ENCODE data around the gene GRB10.
A peak's percentile ranks its signal among the peaks of the same experiment; 100 is the strongest.

The GRB10 gene

DNA sequence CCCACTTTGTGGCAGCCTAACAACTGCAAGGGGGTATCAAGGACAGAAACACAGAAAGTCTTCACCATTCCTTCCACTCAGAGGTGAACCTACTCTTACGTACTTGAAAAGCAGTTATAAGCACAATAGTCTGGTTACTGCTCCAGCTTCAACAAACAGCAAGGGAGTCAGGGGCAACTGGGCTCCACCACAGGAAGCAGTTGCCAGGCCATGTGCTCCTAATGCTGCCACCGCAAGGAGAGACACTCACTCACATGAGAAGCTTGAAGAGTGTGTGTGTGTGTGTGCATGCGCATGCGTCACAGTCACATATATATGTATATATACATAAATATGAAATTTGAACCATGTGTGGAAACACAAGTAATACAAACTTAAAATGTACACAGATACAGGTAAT is 65.5 kb downstream of the GRB10 start:
- DNase-seq: no peak

DNA sequence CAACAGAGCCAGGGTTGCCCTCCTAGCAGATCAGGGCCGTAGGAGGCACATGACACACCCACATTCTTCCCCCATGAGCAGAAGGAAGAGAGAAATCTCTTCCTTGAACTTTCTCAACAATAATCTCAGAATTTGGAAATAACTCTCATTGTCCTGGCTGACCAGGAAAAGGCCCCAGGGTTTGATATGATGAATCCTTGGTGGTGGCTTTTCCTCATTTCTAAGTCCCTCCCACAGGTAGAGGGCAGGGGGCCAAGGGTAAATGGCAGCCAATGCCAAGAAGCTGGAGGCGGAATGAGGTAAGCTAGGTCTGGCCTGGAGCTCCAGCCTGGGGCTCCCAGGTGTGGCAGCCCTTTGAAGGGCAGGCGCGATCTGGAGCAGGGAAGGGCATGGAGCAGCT is 67.8 kb downstream of the GRB10 start:
- no peak for DNase-seq

DNA sequence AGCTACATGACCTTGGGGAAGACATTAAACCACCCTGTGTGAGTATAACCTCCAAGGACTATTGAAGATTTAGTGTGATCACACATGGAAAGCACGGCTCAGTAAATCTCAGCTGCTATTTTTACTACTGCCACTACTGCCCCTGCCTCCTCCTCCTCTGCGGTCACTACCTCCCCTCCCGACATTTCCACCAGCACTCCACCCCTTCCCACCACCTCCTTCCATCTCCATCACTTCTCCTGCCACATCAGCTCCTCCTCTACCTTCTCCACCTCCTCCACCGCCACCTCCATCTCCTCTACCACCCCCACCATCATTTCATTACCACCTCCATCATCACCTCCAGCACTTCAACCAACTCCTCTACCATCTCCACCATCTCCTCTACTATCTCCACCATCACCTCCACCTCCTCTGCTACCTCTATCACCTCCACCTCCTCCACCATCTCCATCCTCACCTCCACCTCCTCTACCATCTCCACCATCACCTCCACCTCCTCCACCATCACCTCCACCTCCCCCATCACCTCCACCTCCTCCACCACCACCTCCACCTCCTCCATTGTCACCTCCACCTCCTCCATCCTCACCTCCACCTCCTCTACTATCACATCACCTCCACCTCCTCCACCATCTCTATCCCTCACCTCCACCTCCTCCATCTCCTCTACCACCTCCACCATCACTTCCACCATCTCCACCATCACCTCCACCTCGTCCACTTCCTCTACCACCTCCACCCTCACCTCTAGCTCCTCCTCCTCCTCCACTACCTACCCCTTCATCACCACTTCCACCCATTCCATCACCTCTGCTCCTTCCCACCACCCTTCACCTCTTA is 69.4 kb downstream of the GRB10 start:
- no peak for DNase-seq

DNA sequence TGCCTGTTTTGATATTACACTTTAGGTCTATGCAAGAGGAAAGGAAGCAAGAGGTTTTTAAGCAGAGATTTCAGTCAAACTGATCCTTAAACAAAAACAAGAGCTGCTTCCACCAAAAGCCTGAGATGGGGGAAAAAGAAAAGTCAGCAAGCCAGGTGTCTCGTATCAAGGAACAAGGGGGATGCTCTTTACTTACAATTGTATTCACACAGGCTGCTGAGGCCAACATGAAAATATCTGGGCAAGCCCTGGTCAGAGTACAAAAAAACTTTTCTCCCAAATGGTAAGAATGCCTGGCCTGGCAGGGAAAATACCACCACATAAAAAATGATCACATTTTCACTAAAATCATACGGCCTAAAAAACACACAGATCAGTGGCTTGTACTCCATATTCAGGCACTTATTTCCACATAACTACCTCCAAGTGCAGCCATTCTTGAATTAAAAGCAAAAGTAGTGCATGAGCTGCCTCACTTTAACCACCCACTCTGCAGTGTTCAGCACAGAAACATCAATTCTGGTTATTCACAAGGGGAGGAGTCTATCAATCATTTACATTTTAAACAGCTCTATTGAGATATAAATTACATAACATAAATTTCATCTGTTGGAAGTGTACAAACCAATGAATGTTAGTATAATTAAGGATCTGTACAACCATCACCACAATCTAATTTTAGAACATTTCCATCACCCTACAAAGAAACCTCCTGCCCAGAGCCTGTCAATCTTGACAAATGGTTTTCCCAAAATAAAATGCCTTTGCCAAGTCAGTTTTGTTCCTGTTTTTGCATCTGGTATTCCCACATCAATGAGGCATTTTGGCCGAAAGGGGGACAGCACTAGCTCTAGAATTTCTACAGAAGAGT is 70.2 kb downstream of the GRB10 start:
- DNase-seq: no peak

DNA sequence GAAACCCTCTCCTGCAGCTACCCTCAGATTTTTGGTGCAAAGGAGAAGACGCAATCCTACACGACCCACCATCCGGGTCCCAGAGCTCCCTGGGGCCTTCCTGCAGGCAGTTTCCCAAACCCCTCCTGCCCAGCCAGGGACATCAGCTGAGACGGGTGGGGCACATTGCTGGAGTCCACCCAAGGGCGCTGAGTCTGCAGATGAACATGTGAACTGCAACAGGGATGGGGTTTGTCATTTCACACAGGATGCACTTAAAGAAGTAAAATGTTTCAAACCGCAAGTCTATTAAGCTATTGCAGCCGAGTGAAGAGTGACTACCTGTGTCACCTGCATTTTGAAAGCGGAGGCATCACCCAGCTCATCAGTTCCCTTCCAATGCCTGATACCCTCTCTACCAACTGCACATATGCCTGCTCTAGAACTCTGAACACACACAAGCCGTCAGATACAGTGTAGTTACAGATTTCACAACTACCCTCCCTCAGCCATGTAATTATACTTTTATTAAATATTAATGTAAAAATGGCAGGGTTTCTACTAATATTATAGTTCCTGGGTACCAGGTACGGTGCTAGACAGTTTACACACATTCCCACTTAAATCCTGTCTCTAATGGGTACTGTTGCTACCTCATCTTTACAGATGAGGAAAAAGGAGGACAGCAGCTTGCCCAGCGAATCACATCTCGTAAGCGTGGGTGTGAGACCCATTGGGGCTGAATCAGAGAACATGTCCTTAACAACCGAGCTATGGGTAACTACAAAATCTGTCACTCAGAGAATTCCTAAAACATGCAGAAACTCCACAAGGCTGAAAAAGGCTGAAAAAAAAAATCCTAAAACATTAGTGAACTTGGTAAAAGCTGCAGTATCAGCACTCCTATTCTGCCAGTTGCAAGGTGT is 71.2 kb downstream of the GRB10 start:
- no peak for DNase-seq

DNA sequence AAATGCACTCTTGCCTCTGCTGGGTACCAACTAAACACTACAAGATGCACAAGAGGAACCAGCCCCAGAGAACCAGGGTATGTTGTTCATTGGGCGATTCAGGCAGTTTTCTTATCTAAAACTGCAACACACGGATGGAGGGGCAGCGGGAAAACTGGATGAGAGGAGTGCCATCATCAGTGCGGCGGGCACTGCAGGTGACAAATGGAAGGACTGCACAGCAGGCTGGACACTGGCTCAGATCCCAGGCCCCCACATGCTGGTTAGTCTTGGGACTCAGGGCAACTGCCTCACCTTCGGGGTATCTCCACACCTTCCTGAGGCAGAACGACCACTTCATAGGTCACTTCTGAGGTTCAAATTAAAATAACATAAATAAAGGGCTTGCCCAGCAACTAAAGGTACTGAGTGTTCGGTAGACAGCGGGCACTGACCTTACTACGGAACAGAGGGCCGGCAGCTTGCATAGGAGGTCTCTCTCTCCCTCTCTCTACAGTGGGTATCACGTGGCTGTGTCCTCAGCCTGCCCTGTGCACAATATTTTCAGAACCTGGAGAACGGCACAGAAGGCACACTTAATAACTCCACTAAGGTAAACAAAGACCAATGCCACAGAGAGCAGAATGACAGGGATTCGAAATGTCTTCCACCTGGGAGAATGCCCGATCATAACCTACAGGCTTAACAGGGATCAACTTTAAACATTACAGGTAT is 72.1 kb downstream of the GRB10 start:
- DNase-seq: no peak

DNA sequence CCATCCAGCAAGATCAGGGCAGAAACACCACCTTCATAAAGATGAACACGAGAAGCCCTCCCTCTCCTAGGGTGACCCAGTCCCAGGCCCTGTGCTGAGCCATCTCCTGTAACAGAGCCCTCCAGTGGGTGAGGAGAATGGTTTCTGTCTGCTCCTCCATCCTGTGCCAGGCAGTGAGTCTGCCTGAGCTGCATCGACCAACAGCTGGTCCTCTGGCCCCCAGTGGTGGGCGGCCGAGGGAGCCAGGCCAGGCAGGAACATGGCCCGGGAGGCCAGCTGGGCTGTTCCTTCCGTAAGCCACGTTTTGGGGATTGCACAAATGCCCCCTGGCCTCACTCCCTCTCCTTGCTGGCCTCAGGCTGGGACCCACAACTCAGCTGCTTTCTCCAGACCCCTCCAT is 73.5 kb downstream of the GRB10 start:
- no peak for DNase-seq

DNA sequence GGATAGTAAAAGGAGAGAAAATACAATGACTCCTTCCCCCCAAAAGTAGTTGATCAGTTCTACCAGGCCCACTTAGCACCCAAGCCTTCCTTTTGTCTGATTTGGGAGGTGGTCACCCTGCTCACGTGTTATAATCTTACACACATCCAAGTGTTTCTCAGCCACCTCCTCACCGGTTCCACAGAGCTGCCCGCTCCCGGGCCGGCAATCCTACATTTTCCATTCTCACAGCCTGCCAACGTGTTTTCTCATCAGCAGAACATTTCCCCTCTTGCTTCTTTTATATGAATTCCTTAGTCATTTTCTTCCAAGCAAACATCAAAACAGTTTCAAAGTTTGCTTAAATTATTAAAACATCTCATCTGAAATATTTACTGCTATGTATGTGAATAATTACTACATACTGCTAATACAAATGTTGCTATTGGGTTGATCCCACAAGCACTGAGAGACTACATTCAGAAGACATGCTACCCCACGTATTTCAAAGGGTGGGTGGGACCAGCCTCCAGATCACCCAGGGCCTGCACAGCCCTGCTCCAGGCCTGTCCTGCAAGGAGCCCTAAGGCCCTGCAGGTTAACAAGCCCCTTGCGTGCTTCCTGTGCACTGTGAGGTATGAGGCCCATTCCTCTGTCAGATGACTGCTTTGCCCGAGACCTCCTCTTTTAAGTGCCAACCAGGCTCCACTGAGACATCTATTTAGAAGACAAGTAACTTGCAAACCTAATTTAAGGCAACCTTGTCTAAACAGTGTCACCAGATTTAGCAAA is 75.3 kb downstream of the GRB10 start:
- DNase-seq: no peak

DNA sequence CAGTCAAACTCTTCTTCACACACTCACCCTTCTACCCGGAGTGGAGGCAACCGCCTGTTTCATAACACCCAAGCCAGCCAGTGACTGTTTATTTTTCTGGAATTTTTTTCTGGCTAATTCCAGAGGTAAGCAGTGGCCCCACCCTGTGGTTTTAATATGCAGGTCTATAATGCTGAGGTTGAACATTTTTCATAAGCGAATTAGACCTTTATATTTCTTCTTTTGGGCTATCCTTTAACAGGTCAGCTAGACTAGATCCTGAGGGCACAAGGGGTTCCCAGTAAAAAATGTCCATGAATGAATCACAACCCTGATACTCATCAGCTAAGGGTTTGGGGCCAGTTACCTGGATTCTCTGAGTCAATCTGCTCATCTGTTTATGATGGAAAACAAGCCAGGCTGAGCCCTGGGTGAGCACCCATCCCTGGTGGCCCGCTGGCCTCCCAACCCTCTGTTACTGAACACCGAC is 76.2 kb downstream of the GRB10 start:
- DNase-seq: no peak

DNA sequence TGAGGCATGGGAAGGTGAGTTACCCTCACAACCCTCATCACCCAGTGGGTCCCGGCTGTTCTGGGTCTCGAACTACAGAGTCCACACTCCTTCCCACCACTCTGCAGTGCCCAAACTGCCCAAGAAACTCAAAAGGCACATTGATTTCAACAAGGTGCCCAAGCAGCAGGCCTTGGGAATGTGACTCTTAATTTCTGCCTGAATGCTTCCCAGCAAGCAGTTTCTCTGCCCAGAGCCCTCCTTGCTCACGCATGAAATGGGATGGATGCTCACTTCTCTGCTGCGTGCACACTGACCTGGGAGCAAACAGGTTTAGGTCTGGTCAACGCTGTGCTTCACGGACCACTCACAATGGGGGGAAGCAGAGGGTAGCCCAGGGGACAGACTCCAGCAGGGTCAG is 77.9 kb downstream of the GRB10 start:
- DNase-seq: no peak

DNA sequence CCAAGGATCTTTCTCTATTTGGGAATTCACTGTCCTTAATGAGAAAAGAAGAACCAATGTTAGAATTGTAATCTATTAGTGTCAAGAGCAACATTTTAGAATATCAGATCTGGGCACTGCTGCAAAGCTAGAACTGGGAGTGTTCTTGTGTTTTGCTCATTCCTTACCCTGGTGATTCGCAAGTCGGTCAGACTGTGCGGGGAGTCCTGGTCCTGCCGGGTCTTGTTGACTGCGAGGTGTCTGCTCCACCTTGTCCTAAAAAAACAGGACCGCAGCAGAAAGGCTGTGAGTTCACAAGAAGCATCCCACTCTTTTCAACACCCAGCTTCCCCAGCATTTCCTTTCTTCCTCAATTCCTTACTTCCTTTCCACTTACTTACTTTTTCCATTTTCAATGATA is 79.0 kb downstream of the GRB10 start:
- DNase-seq: no peak

DNA sequence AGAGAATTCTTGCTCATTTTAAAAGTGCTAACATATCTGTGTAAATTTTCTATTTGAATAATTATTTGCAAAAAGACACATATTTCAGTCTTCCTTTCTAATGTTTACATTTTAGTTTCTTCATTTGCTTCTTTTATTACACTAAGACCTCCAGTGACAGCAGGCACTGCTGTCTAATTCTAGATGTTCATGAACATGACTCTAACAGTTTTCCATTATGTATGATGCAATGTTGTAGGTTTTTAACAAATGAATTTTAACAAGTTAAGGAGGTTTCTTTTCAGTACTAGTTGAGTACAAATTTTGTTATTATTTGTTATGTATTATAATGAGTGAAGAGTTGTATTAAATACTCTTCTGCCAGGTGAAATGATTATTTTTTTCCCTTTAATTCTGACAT is 83.6 kb downstream of the GRB10 start:
- no peak for DNase-seq

DNA sequence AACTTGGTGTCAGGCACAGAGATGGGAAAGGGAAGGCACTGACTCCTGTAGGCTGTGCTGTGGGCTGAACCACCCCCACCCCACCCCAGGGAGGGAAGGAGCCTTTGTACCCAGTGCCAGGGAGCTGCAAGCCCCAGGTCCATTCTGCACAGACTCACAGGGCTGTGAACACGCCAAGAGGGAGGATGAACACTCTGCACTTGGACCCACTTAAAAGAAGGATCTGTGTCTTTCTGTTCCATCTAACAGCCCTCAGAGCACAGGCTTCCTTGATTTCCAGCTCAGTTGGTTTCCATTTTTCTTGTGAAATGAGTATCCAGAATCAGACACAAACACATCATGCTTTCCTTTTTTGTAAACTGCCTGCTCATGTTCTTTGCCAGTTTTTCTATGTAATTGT is 84.9 kb downstream of the GRB10 start:
- no peak for DNase-seq

DNA sequence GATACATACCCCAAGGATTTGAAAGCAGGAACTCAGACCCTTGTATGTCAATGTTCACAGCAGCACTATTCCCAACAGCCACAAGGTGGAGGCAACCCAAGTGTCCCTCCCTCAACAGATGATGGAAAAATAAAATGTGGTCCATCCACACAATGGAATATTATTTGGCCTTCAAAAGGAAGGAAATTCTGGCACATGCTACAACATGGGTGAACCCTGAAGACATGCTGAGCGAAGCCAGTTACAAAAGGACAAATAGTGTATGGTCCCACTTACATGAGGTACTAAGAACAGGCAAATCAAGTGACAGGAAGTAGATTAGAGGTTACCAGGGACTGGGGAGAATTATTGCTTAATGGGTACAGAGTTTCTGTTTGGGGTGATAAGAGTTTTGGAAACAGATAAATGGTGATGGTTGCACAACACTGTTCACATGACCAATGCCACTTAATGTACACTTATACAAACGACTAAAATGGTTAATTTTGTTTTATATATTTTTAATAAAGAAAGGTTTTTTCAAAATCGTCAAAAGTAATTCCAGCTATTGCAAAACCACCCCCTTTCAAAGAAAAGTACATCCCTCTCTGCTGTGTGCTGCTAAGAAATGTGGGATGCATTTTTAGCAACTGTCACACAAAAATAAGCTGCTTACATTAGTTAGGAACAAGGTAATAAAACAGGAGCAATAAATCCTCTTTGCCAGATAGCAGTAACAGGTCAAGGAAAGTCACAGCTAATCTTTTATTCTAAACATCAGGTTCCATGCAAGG is 85.7 kb downstream of the GRB10 start:
- DNase-seq: no peak

DNA sequence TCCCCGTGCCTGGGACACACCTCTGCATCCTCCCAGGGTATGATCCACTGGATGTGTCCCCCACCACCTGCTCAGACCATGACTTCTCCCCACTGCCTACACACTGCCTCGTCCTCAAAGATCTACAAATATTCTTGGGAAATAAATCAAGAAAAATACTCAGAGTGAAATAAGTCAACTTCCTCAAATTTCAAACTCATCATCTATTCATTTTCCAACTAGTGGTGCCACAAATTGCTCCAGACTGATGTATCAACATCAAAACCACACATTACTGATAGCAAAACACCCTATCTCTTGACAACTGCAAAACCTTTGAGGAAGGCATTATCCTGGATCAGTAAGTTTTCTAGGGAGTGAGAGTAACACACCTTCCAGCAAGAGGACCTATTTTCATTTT is 87.7 kb downstream of the GRB10 start:
- no peak for DNase-seq

DNA sequence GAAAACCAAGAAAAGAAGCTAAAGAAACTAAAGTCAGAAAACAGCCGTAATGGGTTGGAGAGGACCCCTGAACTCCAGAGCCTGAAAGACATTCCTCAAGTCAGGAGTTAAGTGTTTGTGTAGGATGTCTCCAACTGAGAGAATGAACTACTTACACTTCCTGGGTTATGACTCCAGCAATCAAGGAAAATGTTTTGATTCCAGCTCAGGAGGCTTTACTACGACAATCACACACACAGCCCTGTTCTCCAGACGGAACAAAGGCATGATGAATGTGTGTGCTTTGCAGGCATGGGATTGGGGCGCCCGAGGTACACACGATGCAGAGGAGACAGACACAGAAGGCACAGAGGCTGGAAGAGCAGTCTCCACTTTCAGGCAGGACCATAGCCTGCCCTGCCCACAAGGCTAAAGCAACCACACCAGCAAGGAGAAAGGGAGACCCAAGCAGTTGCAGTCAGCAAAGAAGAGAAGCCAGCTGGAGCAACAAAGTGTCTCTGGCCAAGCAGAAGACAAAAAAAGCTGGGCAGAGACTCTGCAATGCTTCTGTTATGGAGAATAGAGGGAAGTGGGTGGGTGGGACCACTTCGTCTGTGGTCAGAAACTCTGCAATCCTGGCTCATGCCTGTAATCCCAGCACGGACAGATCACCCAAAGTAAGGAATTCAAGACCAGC is 89.1 kb downstream of the GRB10 start:
- DNase-seq: no peak

DNA sequence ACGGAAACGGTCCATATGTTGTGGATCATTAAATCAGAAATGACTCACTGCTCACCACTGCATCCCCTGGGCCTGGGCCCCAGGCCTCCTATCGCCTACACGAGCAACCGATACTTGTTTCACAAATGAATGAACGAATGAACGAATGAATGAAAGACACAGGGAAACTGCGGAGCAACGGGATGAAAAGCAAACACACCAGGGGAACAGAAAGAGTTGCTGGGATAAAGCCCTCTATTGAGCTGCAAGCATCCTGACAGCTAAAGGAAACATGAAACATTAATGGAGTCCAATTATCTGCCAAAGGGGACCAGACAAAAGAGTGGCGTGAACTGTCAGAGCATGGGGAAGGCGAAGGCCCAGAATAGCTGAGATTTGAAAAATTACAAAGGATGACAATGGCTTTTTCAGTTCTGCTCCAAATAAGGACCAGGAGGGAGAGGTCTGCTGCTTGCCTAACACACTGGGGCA is 92.1 kb downstream of the GRB10 start:
- DNase-seq: peak; percentile 50

DNA sequence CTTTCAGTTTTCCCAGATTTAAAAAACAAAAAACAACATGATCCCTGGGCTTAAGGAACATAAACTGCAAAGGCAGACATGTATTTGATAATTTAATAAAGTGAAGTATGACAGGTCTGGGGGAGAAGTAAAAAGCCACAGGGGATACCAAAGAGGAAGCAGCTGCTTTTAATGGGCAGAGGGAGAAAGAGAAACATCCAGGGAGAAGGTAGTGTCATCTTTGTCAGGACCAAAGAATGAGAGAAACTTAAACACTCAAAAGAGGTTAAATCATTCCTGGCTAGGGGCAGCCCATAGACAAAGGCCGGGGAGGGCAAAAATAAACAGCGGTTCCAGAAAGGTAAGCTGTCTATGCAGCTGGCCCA is 94.5 kb downstream of the GRB10 start:
- no peak for DNase-seq

DNA sequence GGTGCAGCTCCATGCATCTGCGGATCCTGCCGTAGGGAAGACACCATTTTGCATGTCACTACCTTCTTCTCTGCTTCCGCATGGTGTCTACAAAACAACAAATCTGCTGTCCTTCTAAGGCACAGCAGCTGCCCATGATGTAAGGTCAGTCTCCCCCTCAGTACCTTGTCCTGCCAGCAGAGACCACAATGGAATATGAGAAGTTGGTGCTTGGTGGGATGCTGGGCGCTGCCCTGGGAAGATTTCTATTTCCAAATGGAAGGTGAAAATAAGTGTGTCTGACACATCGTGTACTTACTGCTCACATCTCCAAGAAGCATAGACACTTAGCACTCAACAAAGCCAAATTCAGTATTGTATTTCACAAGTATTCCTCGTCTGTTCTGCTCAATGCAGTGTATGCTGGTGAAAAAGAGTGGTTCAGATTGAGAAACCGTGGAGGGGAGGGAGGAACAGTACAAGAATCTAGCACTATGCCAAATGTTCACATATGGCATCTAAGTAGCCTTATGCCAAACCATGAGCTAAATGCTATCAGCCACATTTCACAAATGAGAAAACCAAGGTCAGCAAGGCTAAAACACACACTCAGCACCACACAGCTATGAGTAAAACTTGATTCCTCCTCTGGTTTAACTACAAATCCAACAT is 95.0 kb downstream of the GRB10 start:
- no peak for DNase-seq

DNA sequence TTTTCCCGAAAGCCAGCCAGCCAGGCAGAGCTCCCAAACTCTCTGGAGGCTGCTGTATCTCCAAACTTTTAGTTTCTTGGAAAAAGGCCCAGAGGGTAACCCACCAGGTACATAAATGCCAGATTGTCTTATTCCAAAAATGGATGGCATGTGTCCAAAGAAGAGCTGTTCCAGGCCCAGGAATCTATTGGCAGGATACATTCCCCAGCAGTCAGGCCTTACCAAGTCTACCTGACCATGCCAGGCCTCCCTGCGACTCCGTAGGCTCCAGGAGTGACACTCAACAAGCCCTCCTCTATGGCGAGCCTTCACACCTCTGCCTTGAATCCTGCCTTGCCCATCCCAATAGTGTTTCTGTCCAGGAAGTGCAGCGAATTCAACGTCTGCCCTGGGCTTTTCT is 95.6 kb downstream of the GRB10 start:
- no peak for DNase-seq
